Measurements from ENCODE around the gene ALDH4A1.

The ALDH4A1 gene

GRCh38 chr1:18934205-18935000 lies 32.0 kb upstream of the ALDH4A1 start:
- no peak for DNase-seq (ENCODE audit: low read depth)
- in situ Hi-C loops (cut with HindIII; ENCODE audit: low sequenced_read_pairs) = no loop called here
- H3K4me3 ChIP-seq (ENCODE audit: low read depth, low read length) = no peak overlapping the region
- no peak for TF ChIP-seq CTCF (IDR thresholded peaks at IDR 0.05; ENCODE audit: low read depth, low read length, missing control alignments)

- no peak overlapping the region for H3K4me3 ChIP-seq (ENCODE audit: low read depth, low read length)
- in situ Hi-C loops (cut with HindIII; ENCODE audit: low sequenced_read_pairs) = no loop called here
- DNase-seq (ENCODE audit: low read depth) = no peak
- TF ChIP-seq CTCF (IDR thresholded peaks at IDR 0.05; ENCODE audit: low read depth, low read length, missing control alignments) = no peak
These were observed 30.5 kb upstream of the ALDH4A1 start for GRCh38 chr1:18932879-18933278.

GRCh38 chr1:18932387-18932786 lies 30.0 kb upstream of the ALDH4A1 start:
- TF ChIP-seq CTCF (IDR thresholded peaks at IDR 0.05; ENCODE audit: low read depth, low read length, missing control alignments) = no peak
- DNase-seq (ENCODE audit: low read depth) = no peak
- no peak overlapping the region for H3K4me3 ChIP-seq (ENCODE audit: low read depth, low read length)
- in situ Hi-C loops (cut with HindIII; ENCODE audit: low sequenced_read_pairs) = no loop called here

GRCh38 chr1:18931730-18932129 lies 29.4 kb upstream of the ALDH4A1 start:
- no peak for DNase-seq (ENCODE audit: low read depth)
- in situ Hi-C loops (cut with HindIII; ENCODE audit: low sequenced_read_pairs) = no loop called here
- no peak for TF ChIP-seq CTCF (IDR thresholded peaks at IDR 0.05; ENCODE audit: low read depth, low read length, missing control alignments)
- no peak overlapping the region for H3K4me3 ChIP-seq (ENCODE audit: low read depth, low read length)

GRCh38 chr1:18929686-18930085 lies 27.3 kb upstream of the ALDH4A1 start:
- in situ Hi-C loops (cut with HindIII; ENCODE audit: low sequenced_read_pairs) = no loop called here
- H3K4me3 ChIP-seq (ENCODE audit: low read depth, low read length) = no peak overlapping the region
- no peak for TF ChIP-seq CTCF (IDR thresholded peaks at IDR 0.05; ENCODE audit: low read depth, low read length, missing control alignments)
- DNase-seq (ENCODE audit: low read depth) = no peak

- in situ Hi-C loops (cut with HindIII; ENCODE audit: low sequenced_read_pairs) = no loop called here
- DNase-seq (ENCODE audit: low read depth) = no peak
These were observed 26.6 kb upstream of the ALDH4A1 start for GRCh38 chr1:18928985-18929384.

More at GRCh38 chr1:18928985-18929384, 26.6 kb upstream of the ALDH4A1 start:
- no peak for TF ChIP-seq CTCF (IDR thresholded peaks at IDR 0.05; ENCODE audit: low read depth, low read length, missing control alignments)
- no peak overlapping the region for H3K4me3 ChIP-seq (ENCODE audit: low read depth, low read length)

Data from astrocyte of the cerebellum (primary cell).